Liver (tissue), 3 donors: ENCODE measurements around the gene RPUSD4.

Source experiments
- ATF3 ChIP-seq: IDR thresholded peaks from 2 replicates; pipeline ENCODE4 v1.6.1; 2016; ENCODE audit warnings: antibody characterized with exemption
- CTCF ChIP-seq: fragments of 150-350 bp; IDR thresholded peaks from 2 replicates; pipeline ENCODE4 v1.5.1; 2017; ENCODE audit warnings: improper control_type of control experiment, low read depth, low read length; ENCODE audit not compliant: missing input control
- EGR1 ChIP-seq, 2 donors: IDR thresholded peaks; 2 replicates each; pipeline ENCODE4 v1.6.1; 2016 to 2018; ENCODE audit warnings: antibody characterized with exemption in 2 of 2, low read depth in 2 of 2
- HNF4G ChIP-seq: IDR thresholded peaks from 2 replicates; pipeline ENCODE4 v1.6.1; 2016; ENCODE audit warnings: antibody characterized with exemption
- MAX ChIP-seq: IDR thresholded peaks from 2 replicates; pipeline ENCODE4 v1.6.1; 2016; ENCODE audit warnings: antibody characterized with exemption
- RAD21 ChIP-seq, 2 donors: IDR thresholded peaks; 2 replicates each; pipeline ENCODE4 v1.6.1; 2016; ENCODE audit warnings: antibody characterized with exemption in 2 of 2, mild to moderate bottlenecking in 2 of 2
- YY1 ChIP-seq: IDR thresholded peaks from 2 replicates; pipeline ENCODE4 v1.6.1; 2016; ENCODE audit warnings: antibody characterized with exemption, mild to moderate bottlenecking
- donor health status: healthy.
- donor health status: healthy.

- TF ChIP-seq CTCF (no peak), ATF3 (no peak), EGR1 (IDR thresholded peaks at IDR 0.05; ENCODE audit: low read depth in 2 of 2) (no peak), HNF4G (no peak), RAD21 (IDR thresholded peaks at IDR 0.05) (no peak), MAX (no peak), YY1 (no peak)
Observed at GRCh38 chr11:126162306-126163030, 49.0 kb downstream of the RPUSD4 start.
